Measurements from ENCODE around the gene IFFO2.

The IFFO2 gene

GRCh38 chr1:18912550-18912949 is 43.9 kb downstream of the IFFO2 start:
- TF ChIP-seq, protein P1, sequence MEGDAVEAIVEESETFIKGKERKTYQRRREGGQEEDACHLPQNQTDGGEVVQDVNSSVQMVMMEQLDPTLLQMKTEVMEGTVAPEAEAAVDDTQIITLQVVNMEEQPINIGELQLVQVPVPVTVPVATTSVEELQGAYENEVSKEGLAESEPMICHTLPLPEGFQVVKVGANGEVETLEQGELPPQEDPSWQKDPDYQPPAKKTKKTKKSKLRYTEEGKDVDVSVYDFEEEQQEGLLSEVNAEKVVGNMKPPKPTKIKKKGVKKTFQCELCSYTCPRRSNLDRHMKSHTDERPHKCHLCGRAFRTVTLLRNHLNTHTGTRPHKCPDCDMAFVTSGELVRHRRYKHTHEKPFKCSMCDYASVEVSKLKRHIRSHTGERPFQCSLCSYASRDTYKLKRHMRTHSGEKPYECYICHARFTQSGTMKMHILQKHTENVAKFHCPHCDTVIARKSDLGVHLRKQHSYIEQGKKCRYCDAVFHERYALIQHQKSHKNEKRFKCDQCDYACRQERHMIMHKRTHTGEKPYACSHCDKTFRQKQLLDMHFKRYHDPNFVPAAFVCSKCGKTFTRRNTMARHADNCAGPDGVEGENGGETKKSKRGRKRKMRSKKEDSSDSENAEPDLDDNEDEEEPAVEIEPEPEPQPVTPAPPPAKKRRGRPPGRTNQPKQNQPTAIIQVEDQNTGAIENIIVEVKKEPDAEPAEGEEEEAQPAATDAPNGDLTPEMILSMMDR (IDR thresholded peaks at IDR 0.05; ENCODE audit: low read depth, low read length, poor library complexity, severe bottlenecking) = no peak
- TF ChIP-seq EZH2phosphoT487 (IDR thresholded peaks at IDR 0.05; ENCODE audit: borderline replicate concordance, low read length) = no peak
- H3K9me3 ChIP-seq (ENCODE audit: control insufficient read depth, insufficient read depth, low read length) = no peaks in the 10 kb centered on the region

GRCh38 chr1:18908911-18909771 is 47.3 kb downstream of the IFFO2 start:
- no peaks in the 10 kb centered on the region for H3K36me3 ChIP-seq (ENCODE audit: control insufficient read depth, low read length)
- H3K9me3 ChIP-seq (ENCODE audit: control insufficient read depth, insufficient read depth, low read length) = no peaks in the 10 kb centered on the region
- no peak overlapping the region for H3K4me3 ChIP-seq (ENCODE audit: low read length)
- H3K4me2 ChIP-seq (ENCODE audit: low read length) = no peak overlapping the region
- no peak overlapping the region for H3K27ac ChIP-seq (ENCODE audit: low read depth, low read length)
- TF ChIP-seq EZH2phosphoT487 (IDR thresholded peaks at IDR 0.05; ENCODE audit: borderline replicate concordance, low read length) = no peak
- TF ChIP-seq, protein P1 (IDR thresholded peaks at IDR 0.05; ENCODE audit: low read depth, low read length, poor library complexity, severe bottlenecking) = no peak
- no peaks in the 10 kb centered on the region for H4K20me1 ChIP-seq (ENCODE audit: control insufficient read depth, insufficient read depth, low read depth, low read length)
- H3K4me1 ChIP-seq (ENCODE audit: control insufficient read depth, low read length) = peaks cover 13% of the 10 kb centered on the region
- H3K9me2 ChIP-seq (replicated peaks; ENCODE audit: control insufficient read depth, low read length) = no peaks in the 10 kb centered on the region
- no peaks in the 10 kb centered on the region for H3K79me2 ChIP-seq (ENCODE audit: control insufficient read depth, low read length)
- no peaks in the 10 kb centered on the region for H3F3A ChIP-seq (ENCODE audit: control insufficient read depth, insufficient read depth)
- H3K27me3 ChIP-seq (ENCODE audit: control insufficient read depth, low read length) = no peaks in the 10 kb centered on the region

More at GRCh38 chr1:18912550-18912949, 43.9 kb downstream of the IFFO2 start:
- peaks cover 12% of the 10 kb centered on the region for H3K4me1 ChIP-seq (ENCODE audit: control insufficient read depth, low read length)
- no peaks in the 10 kb centered on the region for H3K27me3 ChIP-seq (ENCODE audit: control insufficient read depth, low read length)
- H3K4me2 ChIP-seq (ENCODE audit: low read length) = no peak overlapping the region
- no peaks in the 10 kb centered on the region for H3K79me2 ChIP-seq (ENCODE audit: control insufficient read depth, low read length)
- no peaks in the 10 kb centered on the region for H3K36me3 ChIP-seq (ENCODE audit: control insufficient read depth, low read length)
- no peak overlapping the region for H3K4me3 ChIP-seq (ENCODE audit: low read length)
- H4K20me1 ChIP-seq (ENCODE audit: control insufficient read depth, insufficient read depth, low read depth, low read length) = no peaks in the 10 kb centered on the region
- H3K9me2 ChIP-seq (replicated peaks; ENCODE audit: control insufficient read depth, low read length) = no peaks in the 10 kb centered on the region
- H3K27ac ChIP-seq (ENCODE audit: low read depth, low read length) = no peak overlapping the region
- H3F3A ChIP-seq (ENCODE audit: control insufficient read depth, insufficient read depth) = no peaks in the 10 kb centered on the region

DNA sequence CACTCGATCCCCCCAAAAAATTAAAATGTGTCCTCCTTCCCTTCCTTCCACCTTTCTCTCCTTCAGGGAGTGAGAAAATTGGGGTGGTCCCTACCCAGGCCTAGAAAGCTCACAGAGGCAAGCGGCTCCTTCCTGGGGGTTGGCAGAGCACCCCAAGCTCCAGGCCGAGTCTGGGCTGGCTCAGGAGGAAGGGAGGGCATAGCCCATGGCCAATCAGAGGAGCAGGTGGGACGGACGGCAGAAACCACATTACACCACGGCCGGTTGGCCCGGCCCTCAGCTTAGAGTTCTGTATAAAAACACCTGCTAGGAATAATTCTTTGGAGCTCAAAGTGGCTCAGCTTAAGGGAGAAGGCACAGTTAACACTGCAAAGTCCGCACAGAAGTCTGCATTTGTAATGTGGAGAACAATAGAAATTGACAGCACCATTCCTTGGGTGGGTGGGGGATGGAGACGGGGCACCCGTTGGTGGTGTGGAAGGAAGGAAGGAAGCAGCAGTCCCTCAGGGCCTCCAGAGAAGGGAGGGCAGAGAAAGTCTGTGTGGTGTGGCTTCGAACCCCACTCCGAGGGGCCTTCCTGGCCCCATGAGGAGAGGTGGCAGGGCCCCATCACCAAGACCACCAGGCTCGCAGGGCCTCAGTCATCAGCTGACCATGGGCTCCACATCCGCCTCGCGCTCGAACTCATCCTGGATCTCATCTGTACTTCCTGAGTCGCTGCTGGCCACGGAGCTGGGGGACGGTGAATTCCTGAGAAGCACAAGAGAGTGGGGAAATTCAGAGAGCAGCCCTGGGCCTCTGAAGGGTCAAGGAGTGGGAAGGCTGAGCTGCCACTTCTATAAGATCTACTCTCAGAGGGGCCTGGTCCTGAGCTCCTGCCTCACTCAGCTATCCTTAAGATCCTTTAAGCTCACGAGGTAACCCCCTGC is 48.3 kb downstream of the IFFO2 start:
- H3K27ac ChIP-seq (ENCODE audit: low read depth, low read length) = no peak overlapping the region
- H4K20me1 ChIP-seq (ENCODE audit: control insufficient read depth, insufficient read depth, low read depth, low read length) = no peaks in the 10 kb centered on the region

More for the DNA sequence above, 48.3 kb downstream of the IFFO2 start:
- H3K9me3 ChIP-seq (ENCODE audit: control insufficient read depth, insufficient read depth, low read length) = no peaks in the 10 kb centered on the region
- H3K36me3 ChIP-seq (ENCODE audit: control insufficient read depth, low read length) = no peaks in the 10 kb centered on the region
- H3K9me2 ChIP-seq (replicated peaks; ENCODE audit: control insufficient read depth, low read length) = no peaks in the 10 kb centered on the region
- H3F3A ChIP-seq (ENCODE audit: control insufficient read depth, insufficient read depth) = no peaks in the 10 kb centered on the region
- peak overlapping the region; percentile 31 for H3K4me2 ChIP-seq (ENCODE audit: low read length)
- peak overlapping the region; percentile 28; the same call in 1 of the 2 replicates for H3K4me3 ChIP-seq (ENCODE audit: low read length)
- H3K27me3 ChIP-seq (ENCODE audit: control insufficient read depth, low read length) = peaks cover 6% of the 10 kb centered on the region
- no peak for TF ChIP-seq EZH2phosphoT487 (IDR thresholded peaks at IDR 0.05; ENCODE audit: borderline replicate concordance, low read length)
- TF ChIP-seq, protein P1 (IDR thresholded peaks at IDR 0.05; ENCODE audit: low read depth, low read length, poor library complexity, severe bottlenecking) = no peak
- peaks cover 15% of the 10 kb centered on the region for H3K4me1 ChIP-seq (ENCODE audit: control insufficient read depth, low read length)
- no peaks in the 10 kb centered on the region for H3K79me2 ChIP-seq (ENCODE audit: control insufficient read depth, low read length)

Measured in DOHH2 (cell line).